HepG2 (cell line): ENCODE results near the gene INTS2. TPM values are rescaled to one million over a fixed set of nuclear protein-coding genes. Genes with fewer than 3 reads are reported as not detected.

ENCODE experiments used
- ATAC-seq: fragments of 200-7000 bp; cut with Tn5 transposase; 3 replicates; pipeline ENCODE4 v1.9.1; 2020; ENCODE audit warnings: mild to moderate bottlenecking, moderate library complexity
- BruUV-seq: library from RNA; stranded (reverse); fragments of 400-500 nt; replicated peaks from 2 replicates; lab custom pipeline; 2021; lab: Mats Ljungman, UMichigan
- CTCF ChIA-PET: fragments of 300-600 bp; formaldehyde crosslinking; extraction: SDS; loops from one replicate; lab custom pipeline; 2021; ENCODE audit warnings: low total read pairs, inconsistent platforms, low intra/inter-chr PET ratio; lab: Yijun Ruan, JAX
- POLR2A ChIA-PET: fragments of 350-600 bp; sonication (Branson Sonifier 250); formaldehyde crosslinking; loops from one replicate; lab custom pipeline; 2020; ENCODE audit warnings: antibody characterized with exemption, inconsistent platforms; lab: Yijun Ruan, JAX
- DNase-seq: peaks from one replicate; pipeline ENCODE4 v3.0.0-alpha.2; 2015; ENCODE audit warnings: low spot score
- FAIRE-seq: peaks from 3 replicates; lab custom pipeline; 2011; peaks lifted over from hg19 to GRCh38; lab: Jason Lieb, UNC
- H2AFZ ChIP-seq: one replicate; pipeline ENCODE4 v1.6.1; 2011; ENCODE audit warnings: low read length, inconsistent platforms
- H3K27ac ChIP-seq: fragments of 300-600 bp; 3 replicates; pipeline ENCODE4 v1.8.0; 2011; ENCODE audit warnings: mixed run types, mild to moderate bottlenecking, mixed read lengths, low read length, inconsistent platforms; ENCODE audit not compliant: insufficient read depth; ENCODE audit errors: extremely low read length
- H3K27me3 ChIP-seq, 2 experiments: fragments of 200-600 bp in 1 of 2; 2 replicates in 1 of 2; 3 replicates in 1 of 2; pipeline versions ENCODE4 v1.6.0 to v1.8.0; 2011; ENCODE audit warnings: low read length in 2 of 2, mild to moderate bottlenecking in 2 of 2, moderate library complexity in 2 of 2, inconsistent platforms in 1 of 2; ENCODE audit not compliant: insufficient read depth in 2 of 2, control insufficient read depth in 1 of 2
- H3K36me3 ChIP-seq, 2 experiments: fragments of 200-600 bp in 1 of 2; replicated peaks in 1 of 2; 2 replicates in 1 of 2; 3 replicates in 1 of 2; pipeline versions ENCODE4 v1.5.1 to v1.8.0; 2011; ENCODE audit warnings: low read length in 2 of 2, inconsistent platforms in 1 of 2; ENCODE audit not compliant: insufficient read depth in 2 of 2, control insufficient read depth in 1 of 2
- H3K4me1 ChIP-seq: 2 replicates; pipeline ENCODE4 v1.5.1; 2012; ENCODE audit warnings: low read length, inconsistent platforms; ENCODE audit not compliant: insufficient read depth
- H3K4me2 ChIP-seq: 2 replicates; pipeline ENCODE4 v1.6.0; 2011; ENCODE audit warnings: low read depth, low read length, inconsistent platforms
- H3K4me3 ChIP-seq, 3 experiments: fragments of 200-600 bp in 1 of 3; sonication (generic), shearing (Covaris generic) in 1 of 3; replicated peaks in 1 of 3; 2 replicates each; pipeline ENCODE4 v1.5.1; 2011 to 2016; ENCODE audit warnings: low read length in 3 of 3, inconsistent platforms in 2 of 3, low read depth in 2 of 3, mild to moderate bottlenecking in 2 of 3, control low read depth in 1 of 3, mixed read lengths in 1 of 3; ENCODE audit not compliant: insufficient read depth in 1 of 3
- H3K79me2 ChIP-seq: one replicate; pipeline ENCODE4 v1.6.1; 2011; ENCODE audit warnings: low read length, inconsistent platforms; ENCODE audit not compliant: insufficient read depth
- H3K9ac ChIP-seq: 2 replicates; pipeline ENCODE4 v1.6.0; 2011; ENCODE audit warnings: mild to moderate bottlenecking, low read depth, low read length, inconsistent platforms; ENCODE audit not compliant: insufficient read depth
- H3K9me3 ChIP-seq: 2 replicates; pipeline ENCODE4 v1.5.1; 2012; ENCODE audit warnings: mild to moderate bottlenecking, low read length
- H4K20me1 ChIP-seq: 2 replicates; pipeline ENCODE4 v1.6.0; 2011; ENCODE audit warnings: inconsistent platforms, mild to moderate bottlenecking, low read length, moderate library complexity; ENCODE audit not compliant: insufficient read depth
- ADNP ChIP-seq: sonication (generic); formaldehyde crosslinking; IDR thresholded peaks from 2 replicates; pipeline ENCODE4 v1.4.0; 2020; ENCODE audit warnings: missing genetic modification reagents
- ERF ChIP-seq: IDR thresholded peaks from 2 replicates; pipeline ENCODE4 v1.6.1; 2018; ENCODE audit warnings: missing biosample characterization, missing genetic modification reagents
- HNRNPL ChIP-seq: fragments of 200-400 bp; formaldehyde crosslinking; IDR thresholded peaks from 2 replicates; pipeline ENCODE4 v1.6.1; 2017; ENCODE audit warnings: mild to moderate bottlenecking, low read depth, low read length
- KAT8 ChIP-seq: IDR thresholded peaks from 2 replicates; pipeline ENCODE4 v1.6.1; 2016; ENCODE audit warnings: missing genetic modification reagents, missing compliant biosample characterization
- NBN ChIP-seq: fragments of 450-650 bp; conservative IDR thresholded peaks from 2 replicates; pipeline ENCODE4 v1.6.1; 2017
- SKIL ChIP-seq: sonication (generic); formaldehyde crosslinking; IDR thresholded peaks from 2 replicates; pipeline ENCODE4 v1.8.0; 2022; ENCODE audit warnings: missing genetic modification reagents, mild to moderate bottlenecking, moderate library complexity, borderline replicate concordance
- ZNF121 ChIP-seq: sonication (generic); formaldehyde crosslinking; IDR thresholded peaks from 2 replicates; pipeline ENCODE4 v1.5.0; 2020; ENCODE audit warnings: mild to moderate bottlenecking, missing genetic modification reagents
- ZNF589 ChIP-seq: sonication (generic); formaldehyde crosslinking; conservative IDR thresholded peaks from 2 replicates; pipeline ENCODE4 v1.8.0; 2022; ENCODE audit warnings: mild to moderate bottlenecking, moderate library complexity, missing genetic modification reagents
- ZNF609 ChIP-seq: sonication (generic); formaldehyde crosslinking; IDR thresholded peaks from 2 replicates; pipeline ENCODE4 v1.4.0; 2020; ENCODE audit warnings: mild to moderate bottlenecking, missing genetic modification reagents, borderline replicate concordance
- WGBS: methylation state at CpG from one replicate; pipeline ENCODE4 v1.1.6; 2017; ENCODE audit warnings: low lambda C conversion rate; 5-methylcytosine and 5-hydroxymethylcytosine counted together
- in situ Hi-C: cut with HindIII; loops from 2 replicates; pipeline ENCODE4 v1.10.0; 2017; ENCODE audit warnings: low pct_unique_long_range_greater_than_20kb; ENCODE audit not compliant: extremely low pct_ligation_motif_present
- intact Hi-C: fragments of 100-400 bp; cut with micrococcal nuclease; formaldehyde crosslinking; loops from one replicate; pipeline ENCODE4 v1.10.0; 2022; ENCODE audit not compliant: unreplicated experiment
- polyA plus RNA-seq, 8 experiments: library from polyadenylated mRNA; depleted of rRNA in 3 of 8; stranded (reverse) in 7 of 8; unstranded in 1 of 8; fragments of >200 nt; fragmentation: Illumina TruSeq in 4 of 8; extraction: Trizol in 4 of 8; gene quantifications; 2 replicates each; pipeline versions ENCODE4 v1.2.1 to v1.2.3, GENCODE V29; 2011 to 2016; ENCODE audit warnings: low read depth in 4 of 8, missing spikeins in 1 of 8, mixed read lengths in 1 of 8; ENCODE audit not compliant: insufficient read depth in 1 of 8
- total RNA-seq, 5 experiments: library from RNA; depleted of rRNA; stranded (reverse); fragments of >200 nt; fragmentation: Illumina TruSeq; extraction: Trizol; gene quantifications; 2 replicates each; pipeline ENCODE4 v1.2.3, GENCODE V29; 2016; ENCODE audit warnings: low read depth in 1 of 5

INTS2 gene
- total and polyA plus RNA-seq, 2 of the 13 experiments (the other 11 are each of a cell fraction or from before 2014, with no cell fraction given) = 20.5 to 30.2 TPM

- peak; percentile 79 for TF ChIP-seq ZNF609
- TF ChIP-seq KAT8 = peak; percentile 94
- TF ChIP-seq ERF = peak; percentile 90
- TF ChIP-seq NBN = no peak
- no peak for TF ChIP-seq ZNF589
- peak; percentile 73 for TF ChIP-seq HNRNPL
- no peak for TF ChIP-seq ADNP (CRISPR knock-in tag)
- TF ChIP-seq, all 625 proteins: peak for 397
Measured at GRCh38 chr17:61927208-61928100, at the start of gene INTS2 (continued).

- FAIRE-seq (no peak), DNase-seq (no peak), ATAC-seq (no peak)
- ChIA-PET POLR2A (no interaction called here), CTCF (no interaction called here)
- no peaks in the 10 kb centered on the region for H3K27me3 ChIP-seq
- H2AFZ ChIP-seq = no peak overlapping the region
- H3K27ac ChIP-seq = no peak overlapping the region
- H3K4me1 ChIP-seq = no peaks in the 10 kb centered on the region
- H3K9ac ChIP-seq = no peak overlapping the region
- intact Hi-C loops = no loop called here
- no TSS peak for BruUV-seq
- no peak overlapping the region for H3K4me2 ChIP-seq
- in situ Hi-C loops = no loop called here
- peaks cover 2% of the 10 kb centered on the region for H3K79me2 ChIP-seq
- H3K9me3 ChIP-seq = no peaks in the 10 kb centered on the region
- no peaks in the 10 kb centered on the region for H4K20me1 ChIP-seq
- WGBS = 98% methylated on average over 7 of the region's 7 CpGs
- TF ChIP-seq ZNF121 (CRISPR knock-in tag) (peak; percentile 75), SKIL (CRISPR knock-in tag) (no peak)
- no peak overlapping the region for H3K4me3 ChIP-seq
- H3K36me3 ChIP-seq = peaks cover 8 to 72% of the 10 kb centered on the region in 2 experiments
Measured at GRCh38 chr17:61974115-61974514, 46.3 kb upstream of the INTS2 start.
